HTERT RPE-1 (cell line): ENCODE measurements around the gene NPFFR1.
"Not testable (repeated sequence)": the region's sequence is repeated elsewhere in the genome, so short reads cannot be mapped to it uniquely, and the experiment has no call there.

Source experiments
- in situ Hi-C: fragments of 300-500 bp; cut with MboI; formaldehyde crosslinking; loops from 4 replicates; pipeline ENCODE4 v1.14.3; 2020; ENCODE audit warnings: low sequenced_read_pairs

Gene NPFFR1

GRCh38 chr10:70258216-70258615 is 25.6 kb downstream of the NPFFR1 start:
- in situ Hi-C loops: no loop called here

GRCh38 chr10:70257816-70258215 is 26.0 kb downstream of the NPFFR1 start:
- in situ Hi-C loops: not testable (repeated sequence)

GRCh38 chr10:70256463-70256862 is 27.3 kb downstream of the NPFFR1 start:
- in situ Hi-C loops: no loop called here

- in situ Hi-C loops: no loop called here
These were observed 28.2 kb downstream of the NPFFR1 start for GRCh38 chr10:70255329-70256299.

- in situ Hi-C loops: no loop called here
These were observed 29.0 kb downstream of the NPFFR1 start for GRCh38 chr10:70254778-70255328.

GRCh38 chr10:70253878-70254765 is 29.7 kb downstream of the NPFFR1 start:
- in situ Hi-C loops: no loop called here

- in situ Hi-C loops: no loop called here
These were observed 32.7 kb downstream of the NPFFR1 start for GRCh38 chr10:70250961-70251680.

GRCh38 chr10:70247360-70247759 is 36.4 kb downstream of the NPFFR1 start:
- in situ Hi-C loops: no loop called here

GRCh38 chr10:70241081-70241480 is 42.7 kb downstream of the NPFFR1 start:
- in situ Hi-C loops: no loop called here

- in situ Hi-C loops: not testable (repeated sequence)
These were observed 43.8 kb downstream of the NPFFR1 start for GRCh38 chr10:70239986-70240385.

- in situ Hi-C loops: not testable (repeated sequence)
These were observed 44.5 kb downstream of the NPFFR1 start for GRCh38 chr10:70239077-70239976.

GRCh38 chr10:70237958-70238536 is 45.8 kb downstream of the NPFFR1 start:
- in situ Hi-C loops: not testable (repeated sequence)

GRCh38 chr10:70234668-70235447 is 48.9 kb downstream of the NPFFR1 start:
- in situ Hi-C loops: no loop called here

GRCh38 chr10:70233939-70234300 is 49.9 kb downstream of the NPFFR1 start:
- in situ Hi-C loops: no loop called here

- in situ Hi-C loops: no loop called here
These were observed 50.5 kb downstream of the NPFFR1 start, which contains the start of gene PPA1 for GRCh38 chr10:70233109-70233938. Gene PPA1 (minus strand): TSS chr10:70233429. CDS start chr10:70233327, 102 bp downstream.

GRCh38 chr10:70232859-70233108 is 51.0 kb downstream of the NPFFR1 start:
- in situ Hi-C loops: no loop called here

GRCh38 chr10:70232155-70232858 is 51.5 kb downstream of the NPFFR1 start:
- in situ Hi-C loops: no loop called here
